ENCODE results near the gene MAFG. TPM values are rescaled to one million over a fixed set of nuclear protein-coding genes. Genes with fewer than 3 reads are reported as not detected.

Gene MAFG
- total and polyA plus RNA-seq, 2 of the 13 experiments (the other 11 are each of a cell fraction or from before 2014, with no cell fraction given): 14.5 to 20.0 TPM

DNA sequence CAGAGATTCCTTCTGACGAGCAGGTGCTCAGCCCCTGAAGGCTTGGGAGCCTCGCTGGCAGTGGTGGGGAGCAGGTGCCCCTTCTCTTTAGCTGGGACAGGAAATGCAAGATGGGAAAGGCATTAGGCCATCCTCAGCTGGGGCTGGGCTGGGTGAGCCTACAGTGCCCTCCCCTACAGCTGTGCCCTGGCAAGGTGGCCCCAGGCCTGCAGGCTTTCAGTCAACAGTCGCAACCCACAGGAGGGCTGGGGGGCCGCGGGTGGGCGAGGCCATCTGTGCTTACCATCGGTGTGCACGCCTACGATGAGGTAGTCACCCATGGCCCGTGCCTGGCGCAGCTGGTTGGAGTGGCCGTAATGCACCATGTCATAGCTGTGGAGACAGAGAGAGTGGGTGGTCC, 18.3 kb downstream of the MAFG start (continued):
- no peak for TF ChIP-seq SAFB2 (CRISPR knock-in tag; IDR thresholded peaks at IDR 0.05; ENCODE audit: borderline replicate concordance, low read depth)
- TF ChIP-seq TOE1 (CRISPR knock-in tag; IDR thresholded peaks at IDR 0.05): no peak
- TF ChIP-seq, protein P1, sequence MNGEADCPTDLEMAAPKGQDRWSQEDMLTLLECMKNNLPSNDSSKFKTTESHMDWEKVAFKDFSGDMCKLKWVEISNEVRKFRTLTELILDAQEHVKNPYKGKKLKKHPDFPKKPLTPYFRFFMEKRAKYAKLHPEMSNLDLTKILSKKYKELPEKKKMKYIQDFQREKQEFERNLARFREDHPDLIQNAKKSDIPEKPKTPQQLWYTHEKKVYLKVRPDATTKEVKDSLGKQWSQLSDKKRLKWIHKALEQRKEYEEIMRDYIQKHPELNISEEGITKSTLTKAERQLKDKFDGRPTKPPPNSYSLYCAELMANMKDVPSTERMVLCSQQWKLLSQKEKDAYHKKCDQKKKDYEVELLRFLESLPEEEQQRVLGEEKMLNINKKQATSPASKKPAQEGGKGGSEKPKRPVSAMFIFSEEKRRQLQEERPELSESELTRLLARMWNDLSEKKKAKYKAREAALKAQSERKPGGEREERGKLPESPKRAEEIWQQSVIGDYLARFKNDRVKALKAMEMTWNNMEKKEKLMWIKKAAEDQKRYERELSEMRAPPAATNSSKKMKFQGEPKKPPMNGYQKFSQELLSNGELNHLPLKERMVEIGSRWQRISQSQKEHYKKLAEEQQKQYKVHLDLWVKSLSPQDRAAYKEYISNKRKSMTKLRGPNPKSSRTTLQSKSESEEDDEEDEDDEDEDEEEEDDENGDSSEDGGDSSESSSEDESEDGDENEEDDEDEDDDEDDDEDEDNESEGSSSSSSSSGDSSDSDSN (CRISPR knock-in tag; IDR thresholded peaks at IDR 0.05): no peak
- TF ChIP-seq, protein P2, sequence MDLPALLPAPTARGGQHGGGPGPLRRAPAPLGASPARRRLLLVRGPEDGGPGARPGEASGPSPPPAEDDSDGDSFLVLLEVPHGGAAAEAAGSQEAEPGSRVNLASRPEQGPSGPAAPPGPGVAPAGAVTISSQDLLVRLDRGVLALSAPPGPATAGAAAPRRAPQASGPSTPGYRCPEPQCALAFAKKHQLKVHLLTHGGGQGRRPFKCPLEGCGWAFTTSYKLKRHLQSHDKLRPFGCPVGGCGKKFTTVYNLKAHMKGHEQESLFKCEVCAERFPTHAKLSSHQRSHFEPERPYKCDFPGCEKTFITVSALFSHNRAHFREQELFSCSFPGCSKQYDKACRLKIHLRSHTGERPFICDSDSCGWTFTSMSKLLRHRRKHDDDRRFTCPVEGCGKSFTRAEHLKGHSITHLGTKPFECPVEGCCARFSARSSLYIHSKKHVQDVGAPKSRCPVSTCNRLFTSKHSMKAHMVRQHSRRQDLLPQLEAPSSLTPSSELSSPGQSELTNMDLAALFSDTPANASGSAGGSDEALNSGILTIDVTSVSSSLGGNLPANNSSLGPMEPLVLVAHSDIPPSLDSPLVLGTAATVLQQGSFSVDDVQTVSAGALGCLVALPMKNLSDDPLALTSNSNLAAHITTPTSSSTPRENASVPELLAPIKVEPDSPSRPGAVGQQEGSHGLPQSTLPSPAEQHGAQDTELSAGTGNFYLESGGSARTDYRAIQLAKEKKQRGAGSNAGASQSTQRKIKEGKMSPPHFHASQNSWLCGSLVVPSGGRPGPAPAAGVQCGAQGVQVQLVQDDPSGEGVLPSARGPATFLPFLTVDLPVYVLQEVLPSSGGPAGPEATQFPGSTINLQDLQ (CRISPR knock-in tag; IDR thresholded peaks at IDR 0.05): no peak
- TF ChIP-seq ZNF143 (CRISPR knock-in tag; IDR thresholded peaks at IDR 0.05): no peak
- no peak for TF ChIP-seq KDM5A (IDR thresholded peaks at IDR 0.05; ENCODE audit: borderline replicate concordance, low read length)
- TF ChIP-seq, protein P3, sequence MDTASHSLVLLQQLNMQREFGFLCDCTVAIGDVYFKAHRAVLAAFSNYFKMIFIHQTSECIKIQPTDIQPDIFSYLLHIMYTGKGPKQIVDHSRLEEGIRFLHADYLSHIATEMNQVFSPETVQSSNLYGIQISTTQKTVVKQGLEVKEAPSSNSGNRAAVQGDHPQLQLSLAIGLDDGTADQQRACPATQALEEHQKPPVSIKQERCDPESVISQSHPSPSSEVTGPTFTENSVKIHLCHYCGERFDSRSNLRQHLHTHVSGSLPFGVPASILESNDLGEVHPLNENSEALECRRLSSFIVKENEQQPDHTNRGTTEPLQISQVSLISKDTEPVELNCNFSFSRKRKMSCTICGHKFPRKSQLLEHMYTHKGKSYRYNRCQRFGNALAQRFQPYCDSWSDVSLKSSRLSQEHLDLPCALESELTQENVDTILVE (CRISPR knock-in tag; IDR thresholded peaks at IDR 0.05): no peak
- no peak for TF ChIP-seq AGO1 (IDR thresholded peaks at IDR 0.05; ENCODE audit: low read depth, low read length, poor library complexity, severe bottlenecking)
- no peak for TF ChIP-seq ZNF296 (CRISPR knock-in tag; conservative IDR thresholded peaks at IDR 0.05)
- TF ChIP-seq FOXK1 (CRISPR knock-in tag; IDR thresholded peaks at IDR 0.05; ENCODE audit: borderline replicate concordance, low read depth): no peak
- TF ChIP-seq ZNF839 (CRISPR knock-in tag; IDR thresholded peaks at IDR 0.05; ENCODE audit: borderline replicate concordance): 0 out of 2 replicates have a peak, but pooled peaks have one; percentile 56
- TF ChIP-seq, protein P4, sequence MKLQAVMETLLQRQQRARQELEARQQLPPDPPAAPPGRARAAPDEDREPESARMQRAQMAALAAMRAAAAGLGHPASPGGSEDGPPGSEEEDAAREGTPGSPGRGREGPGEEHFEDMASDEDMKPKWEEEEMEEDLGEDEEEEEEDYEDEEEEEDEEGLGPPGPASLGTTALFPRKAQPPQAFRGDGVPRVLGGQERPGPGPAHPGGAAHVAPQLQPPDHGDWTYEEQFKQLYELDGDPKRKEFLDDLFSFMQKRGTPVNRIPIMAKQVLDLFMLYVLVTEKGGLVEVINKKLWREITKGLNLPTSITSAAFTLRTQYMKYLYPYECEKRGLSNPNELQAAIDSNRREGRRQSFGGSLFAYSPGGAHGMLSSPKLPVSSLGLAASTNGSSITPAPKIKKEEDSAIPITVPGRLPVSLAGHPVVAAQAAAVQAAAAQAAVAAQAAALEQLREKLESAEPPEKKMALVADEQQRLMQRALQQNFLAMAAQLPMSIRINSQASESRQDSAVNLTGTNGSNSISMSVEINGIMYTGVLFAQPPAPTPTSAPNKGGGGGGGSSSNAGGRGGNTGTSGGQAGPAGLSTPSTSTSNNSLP (IDR thresholded peaks at IDR 0.05; ENCODE audit: low read depth, low read length): no peak
- no peak for TF ChIP-seq GATAD2A (CRISPR knock-in tag; IDR thresholded peaks at IDR 0.05)
- TF ChIP-seq MYC (CRISPR knock-in tag; IDR thresholded peaks at IDR 0.05; ENCODE audit: borderline replicate concordance): no peak
- no peak for TF ChIP-seq ZNF329 (CRISPR knock-in tag; IDR thresholded peaks at IDR 0.05; ENCODE audit: low read depth)
- no peak for TF ChIP-seq CENPT (CRISPR knock-in tag; IDR thresholded peaks at IDR 0.05; ENCODE audit: low read depth)
- TF ChIP-seq BRD4 (CRISPR knock-in tag; IDR thresholded peaks at IDR 0.05): 0 out of 2 replicates have a peak, but pooled peaks have one; percentile 43
- 0 out of 2 replicates have a peak, but pooled peaks have one; percentile 43 for TF ChIP-seq ZC3H13 (CRISPR knock-in tag; IDR thresholded peaks at IDR 0.05)
- TF ChIP-seq, protein P5, sequence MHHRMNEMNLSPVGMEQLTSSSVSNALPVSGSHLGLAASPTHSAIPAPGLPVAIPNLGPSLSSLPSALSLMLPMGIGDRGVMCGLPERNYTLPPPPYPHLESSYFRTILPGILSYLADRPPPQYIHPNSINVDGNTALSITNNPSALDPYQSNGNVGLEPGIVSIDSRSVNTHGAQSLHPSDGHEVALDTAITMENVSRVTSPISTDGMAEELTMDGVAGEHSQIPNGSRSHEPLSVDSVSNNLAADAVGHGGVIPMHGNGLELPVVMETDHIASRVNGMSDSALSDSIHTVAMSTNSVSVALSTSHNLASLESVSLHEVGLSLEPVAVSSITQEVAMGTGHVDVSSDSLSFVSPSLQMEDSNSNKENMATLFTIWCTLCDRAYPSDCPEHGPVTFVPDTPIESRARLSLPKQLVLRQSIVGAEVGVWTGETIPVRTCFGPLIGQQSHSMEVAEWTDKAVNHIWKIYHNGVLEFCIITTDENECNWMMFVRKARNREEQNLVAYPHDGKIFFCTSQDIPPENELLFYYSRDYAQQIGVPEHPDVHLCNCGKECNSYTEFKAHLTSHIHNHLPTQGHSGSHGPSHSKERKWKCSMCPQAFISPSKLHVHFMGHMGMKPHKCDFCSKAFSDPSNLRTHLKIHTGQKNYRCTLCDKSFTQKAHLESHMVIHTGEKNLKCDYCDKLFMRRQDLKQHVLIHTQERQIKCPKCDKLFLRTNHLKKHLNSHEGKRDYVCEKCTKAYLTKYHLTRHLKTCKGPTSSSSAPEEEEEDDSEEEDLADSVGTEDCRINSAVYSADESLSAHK (CRISPR knock-in tag; IDR thresholded peaks at IDR 0.05; ENCODE audit: borderline replicate concordance): no peak

Data from HepG2 (cell line).